D721Med (cell line): ENCODE measurements around the gene CTDP1.
A peak's percentile ranks its signal among the peaks of the same experiment; 100 is the strongest.
"Not testable (repeated sequence)": the region's sequence is repeated elsewhere in the genome, so short reads cannot be mapped to it uniquely, and the experiment has no call there.

Experiments used
- DNase-seq: peaks from one replicate; pipeline ENCODE4 v3.0.0; 2011; ENCODE audit warnings: low spot score; ENCODE audit not compliant: insufficient read length
- FAIRE-seq: peaks from 2 replicates; lab custom pipeline; 2011; peaks lifted over from hg19 to GRCh38; lab: Jason Lieb, UNC
- CTCF ChIP-seq: IDR thresholded peaks from 2 replicates; pipeline ENCODE4 v1.5.1; 2012; ENCODE audit warnings: mild to moderate bottlenecking, control low read depth; ENCODE audit not compliant: insufficient read depth; ENCODE audit errors: missing control alignments

CTDP1 gene

GRCh38 chr18:79738041-79738461 is 58.4 kb downstream of the CTDP1 start:
- FAIRE-seq: no peak
- no peak for TF ChIP-seq CTCF
- no peak for DNase-seq

- TF ChIP-seq CTCF: no peak
- DNase-seq (no peak), FAIRE-seq (peak; percentile 77)
These were observed 59.2 kb downstream of the CTDP1 start for GRCh38 chr18:79738581-79739439.

GRCh38 chr18:79739440-79739778 is 59.8 kb downstream of the CTDP1 start:
- no peak for DNase-seq
- TF ChIP-seq CTCF: no peak
- FAIRE-seq: no peak

GRCh38 chr18:79740047-79740446 is 60.4 kb downstream of the CTDP1 start:
- FAIRE-seq, DNase-seq: not testable (repeated sequence)

- FAIRE-seq (peak; percentile 76), DNase-seq (no peak)
- TF ChIP-seq CTCF: no peak
These were observed 61.1 kb downstream of the CTDP1 start for GRCh38 chr18:79740521-79741361.

- DNase-seq: no peak
- no peak for FAIRE-seq
- TF ChIP-seq CTCF: no peak
These were observed 61.7 kb downstream of the CTDP1 start for GRCh38 chr18:79741362-79741700.

- DNase-seq: no peak
- FAIRE-seq: no peak
- no peak for TF ChIP-seq CTCF
These were observed 62.5 kb downstream of the CTDP1 start for GRCh38 chr18:79742076-79742475.
